ENCODE data around the gene ADARB2.

- no peak for TF ChIP-seq CEBPB (IDR thresholded peaks at IDR 0.05)
- TF ChIP-seq EP300 (IDR thresholded peaks at IDR 0.05; ENCODE audit: borderline replicate concordance), result no peak
- no peak for TF ChIP-seq MAX (IDR thresholded peaks at IDR 0.05)
- no peak for TF ChIP-seq RAD21 (IDR thresholded peaks at IDR 0.05; ENCODE audit: low read depth)
- TF ChIP-seq CREB1 (IDR thresholded peaks at IDR 0.05; ENCODE audit: low read depth), result no peak
- TF ChIP-seq YY1 (IDR thresholded peaks at IDR 0.05; ENCODE audit: low read depth), result no peak
- no peak for TF ChIP-seq USF1 (IDR thresholded peaks at IDR 0.05)
- TF ChIP-seq REST (IDR thresholded peaks at IDR 0.05; ENCODE audit: low read depth), result no peak
- no peak for TF ChIP-seq ZBTB7A (IDR thresholded peaks at IDR 0.05; ENCODE audit: low read depth)
- TF ChIP-seq TAF1 (IDR thresholded peaks at IDR 0.05; ENCODE audit: low read depth), result no peak
- no peak for TF ChIP-seq EGR1 (IDR thresholded peaks at IDR 0.05)
- no peak for TF ChIP-seq FOXM1 (IDR thresholded peaks at IDR 0.05; ENCODE audit: borderline replicate concordance, low read depth)
- TF ChIP-seq TEAD4 (IDR thresholded peaks at IDR 0.05), result no peak
- no peak for TF ChIP-seq TCF12 (IDR thresholded peaks at IDR 0.05; ENCODE audit: low read depth)
These were observed 444.7 kb downstream of the ADARB2 start for GRCh38 chr10:1292611-1293031.

All from Ishikawa (cell line).